ENCODE measurements around the gene KRT33B.
"Not testable (repeated sequence)": the region's sequence is repeated elsewhere in the genome, so short reads cannot be mapped to it uniquely, and the experiment has no call there.

Gene KRT33B

GRCh38 chr17:41363881-41364280 lies 5.7 kb downstream of the KRT33B start:
- H3K4me3 ChIP-seq (ENCODE audit: low read depth, low read length): no peak overlapping the region
- TF ChIP-seq CTCF (IDR thresholded peaks at IDR 0.05; ENCODE audit: low read depth, low read length): no peak

DNA sequence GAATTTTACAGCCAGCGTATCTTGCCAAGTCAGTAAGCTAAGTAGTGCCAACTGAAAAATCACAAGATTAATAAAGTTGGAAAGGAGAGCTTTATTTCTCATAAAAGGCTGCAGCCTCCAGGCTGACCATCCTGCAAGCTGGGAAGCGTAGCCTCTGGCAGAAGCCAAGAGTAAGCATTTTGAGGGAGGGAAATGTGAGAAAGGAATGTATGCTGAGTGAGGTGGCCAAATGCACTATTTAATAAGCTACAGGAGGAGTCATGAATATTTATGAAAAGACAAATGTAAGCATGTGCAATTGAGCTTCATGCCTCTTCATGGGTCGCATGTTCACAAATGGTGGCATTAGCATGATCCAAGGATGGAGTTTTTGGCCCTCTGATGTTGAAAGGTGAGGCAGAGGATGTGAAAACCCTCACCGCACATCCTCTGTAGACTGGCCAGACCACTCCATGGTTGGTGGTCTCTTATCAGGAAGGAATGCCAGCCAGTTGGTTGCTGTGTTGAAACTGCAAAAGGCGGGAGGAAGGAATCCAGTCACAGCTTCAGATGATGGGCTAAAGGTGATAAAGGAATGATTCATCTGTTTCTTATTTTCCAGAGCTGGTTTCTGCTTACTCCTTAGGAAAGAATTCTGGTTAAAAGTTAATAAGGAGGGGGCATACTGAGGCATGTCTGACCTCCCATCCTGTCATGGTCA lies 9.2 kb downstream of the KRT33B start:
- no peak overlapping the region for H3K4me3 ChIP-seq (ENCODE audit: low read depth, low read length)
- no peak for TF ChIP-seq CTCF (IDR thresholded peaks at IDR 0.05; ENCODE audit: low read depth, low read length)

GRCh38 chr17:41354536-41354935 lies 15.1 kb downstream of the KRT33B start:
- no peak for TF ChIP-seq CTCF (IDR thresholded peaks at IDR 0.05; ENCODE audit: low read depth, low read length)
- H3K4me3 ChIP-seq (ENCODE audit: low read depth, low read length): no peak overlapping the region

DNA sequence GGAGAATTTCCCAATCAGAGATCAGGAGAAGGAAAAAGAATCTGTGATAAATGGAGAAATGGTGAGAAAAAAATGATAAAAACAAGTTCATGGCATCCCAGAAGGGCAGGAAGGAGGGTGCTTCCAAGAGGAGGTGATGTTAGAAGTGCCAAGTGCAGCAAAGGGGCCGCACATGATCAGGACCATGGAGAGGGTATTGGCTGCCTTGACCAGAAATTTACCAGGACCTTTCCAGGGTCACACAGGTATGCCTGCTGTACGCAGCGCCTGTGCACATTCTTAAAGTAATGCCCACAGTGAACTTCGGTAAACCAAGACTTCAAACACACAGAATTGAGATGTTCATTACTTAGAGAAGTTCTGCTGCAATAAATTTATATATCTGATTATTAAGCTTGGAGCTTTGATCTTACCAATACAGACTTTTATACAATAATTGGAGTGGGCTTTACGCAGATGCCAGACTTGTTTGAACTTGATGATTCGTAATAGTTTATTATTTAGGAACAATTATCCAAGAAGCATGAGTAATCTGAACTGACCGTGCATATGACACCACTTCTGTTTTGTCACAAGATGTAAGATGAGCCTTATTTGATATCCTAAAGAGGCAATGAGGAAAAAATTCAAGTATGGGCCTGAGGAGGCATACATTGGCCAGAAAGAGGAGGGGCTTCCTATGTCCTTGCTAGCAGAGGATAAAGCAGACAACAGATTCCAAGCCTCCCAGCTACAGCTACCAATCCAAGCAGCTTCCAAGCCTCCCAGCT lies 16.8 kb downstream of the KRT33B start:
- no peak overlapping the region for H3K4me3 ChIP-seq (ENCODE audit: low read depth, low read length)
- TF ChIP-seq CTCF (IDR thresholded peaks at IDR 0.05; ENCODE audit: low read depth, low read length): no peak

- TF ChIP-seq CTCF (IDR thresholded peaks at IDR 0.05; ENCODE audit: low read depth, low read length): no peak
- no peak overlapping the region for H3K4me3 ChIP-seq (ENCODE audit: low read depth, low read length)
Measured at GRCh38 chr17:41351177-41351576, 18.4 kb downstream of the KRT33B start.

DNA sequence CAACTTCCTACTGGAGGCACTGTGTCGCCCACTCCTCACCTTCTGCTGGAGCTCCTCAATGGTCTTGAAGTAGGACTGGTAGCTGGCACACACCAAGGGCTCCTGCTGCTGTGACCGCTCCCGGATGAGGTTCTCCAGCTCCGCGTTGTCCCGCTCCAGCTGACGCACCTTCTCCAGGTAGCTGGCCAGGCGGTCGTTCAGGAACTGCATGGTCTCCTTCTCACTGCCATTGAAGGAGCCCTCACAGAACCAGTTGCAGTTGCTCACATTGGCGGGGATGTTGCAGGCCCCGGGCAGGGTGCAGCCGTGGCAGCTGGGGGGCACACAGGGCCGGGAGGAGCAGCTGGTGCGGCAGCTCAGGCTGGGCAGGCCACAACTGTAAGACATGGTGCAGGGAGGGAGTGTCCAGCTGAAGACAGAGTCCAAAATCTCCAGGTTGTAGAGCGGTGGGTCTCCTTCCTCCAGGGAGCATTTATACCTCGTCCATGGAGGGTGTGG lies 19.2 kb downstream of the KRT33B start, which contains the start of gene KRT33A:
TSS of gene KRT33A (minus strand) at position 448 of the 498 bp plus-strand sequence. CDS start at position 387, 61 bp downstream.
- not testable (repeated sequence) for H3K4me3 ChIP-seq (ENCODE audit: low read depth, low read length)

- H3K4me3 ChIP-seq (ENCODE audit: low read depth, low read length): no peak overlapping the region
Measured at GRCh38 chr17:41347869-41348760, 21.5 kb downstream of the KRT33B start.

GRCh38 chr17:41346421-41346820 lies 23.2 kb downstream of the KRT33B start:
- H3K4me3 ChIP-seq (ENCODE audit: low read depth, low read length): not testable (repeated sequence)

More at GRCh38 chr17:41347869-41348760, 21.5 kb downstream of the KRT33B start:
- no peak for TF ChIP-seq CTCF (IDR thresholded peaks at IDR 0.05; ENCODE audit: low read depth, low read length)
